Heart left ventricle (tissue), 16 donors: ENCODE measurements around the gene CCSER1. TPM values are rescaled to one million over a fixed set of nuclear protein-coding genes. Genes with fewer than 3 reads are reported as not detected.

Experiments
- ATAC-seq, 4 donors: fragments of 200-7000 bp; cut with Tn5 transposase; one replicate each; pipeline ENCODE4 v1.9.1; 2020 to 2022; ENCODE audit warnings: moderate library complexity in 4 of 4, mild to moderate bottlenecking in 3 of 4, moderate number of reproducible peaks in 1 of 4
- DNase-seq, 5 donors: peaks; one replicate each; pipeline ENCODE4 v3.0.0-alpha.2; 2020
- H3K27ac ChIP-seq, 12 donors: fragments of 200-600 bp; sonication (generic) in 4 of 12; one replicate each; pipeline versions ENCODE4 v1.5.0 to v1.8.0; 2016 to 2022; ENCODE audit warnings: mild to moderate bottlenecking in 2 of 12
- H3K27me3 ChIP-seq, 9 donors: fragments of 200-600 bp; sonication (generic) in 2 of 9; one replicate each; pipeline versions ENCODE4 v1.5.1 to v1.8.0; 2016 to 2022; ENCODE audit warnings: mild to moderate bottlenecking in 3 of 9
- H3K36me3 ChIP-seq, 9 donors: fragments of 200-600 bp; sonication (generic) in 2 of 9; one replicate each; pipeline versions ENCODE4 v1.5.0 to v1.8.0; 2018 to 2022; ENCODE audit warnings: mild to moderate bottlenecking in 2 of 9
- H3K4me1 ChIP-seq, 12 donors: fragments of 200-600 bp; sonication (generic) in 4 of 12; one replicate each; pipeline versions ENCODE4 v1.5.0 to v1.8.0; 2016 to 2022; ENCODE audit warnings: mild to moderate bottlenecking in 3 of 12
- H3K4me3 ChIP-seq, 12 donors: fragments of 200-600 bp; sonication (generic) in 4 of 12; one replicate each; pipeline versions ENCODE4 v1.5.0 to v1.8.0; 2017 to 2022; ENCODE audit warnings: mild to moderate bottlenecking in 9 of 12, moderate library complexity in 4 of 12
- H3K9me3 ChIP-seq, 12 donors: fragments of 200-600 bp; sonication (generic) in 4 of 12; one replicate each; pipeline versions ENCODE4 v1.5.0 to v1.8.0; 2016 to 2022; ENCODE audit warnings: mild to moderate bottlenecking in 1 of 12
- POLR2A ChIP-seq, 2 donors: fragments of 450-650 bp; IDR thresholded peaks; one replicate each; pipeline ENCODE4 v1.6.1; 2017; ENCODE audit warnings: antibody characterized with exemption in 2 of 2, mild to moderate bottlenecking in 2 of 2, moderate library complexity in 2 of 2
- WGBS, 4 donors: extraction: QIAGEN DNeasy Blood & Tissue Kit in 2 of 4; methylation state at CpG; one replicate each; pipeline versions ENCODE4 v1.1.5 to v1.1.7; 2013 to 2018; 5-methylcytosine and 5-hydroxymethylcytosine counted together
- intact Hi-C, 10 donors: fragments of 100-400 bp; cut with DNase I; formaldehyde crosslinking; loops; one replicate each; pipeline versions ENCODE4 v1.11.1 to v1.14.2; 2022
- polyA plus RNA-seq, 2 donors: library from polyadenylated mRNA; stranded (reverse); fragments of 200-250 nt; gene quantifications; one replicate each; pipeline ENCODE4 v1.2.3, GENCODE V29; 2013
- total RNA-seq, 9 donors: library from RNA; depleted of rRNA in 2 of 9; stranded (reverse); fragments of >200 nt in 2 of 9; fragmentation: NEBNext Ultra II Directional in 3 of 9; extraction: Animal tissue kit (Norgen Biotek cat#: 25700) in 3 of 9; gene quantifications; one replicate each; pipeline versions ENCODE4 v1.1.0 to v1.2.4, GENCODE V29; 2016 to 2023
- TF ChIP-seq, protein P1 (sequence below), 12 donors: fragments of 200-600 bp; sonication (generic) in 4 of 12; IDR thresholded peaks; one replicate each; pipeline versions ENCODE4 v1.5.0 to v1.8.0; 2018 to 2022; ENCODE audit warnings: antibody characterized with exemption in 12 of 12, mild to moderate bottlenecking in 5 of 12
- donor health status: ischemic (EF 13 %, LVEDD 7.1; RV severe dilation, severe dysfunction).
- donor health status: healthy with polysubstance abuse.
- donor health status: DM: no; HTN: yes; CAD: no.
- donor health status: DM: no; HTN: no; CAD: no.
- donor health status: ischemic (EF 25% LVEDD 6.9; RV normal size, moderate dysfunction).
- donor health status: ischemic (EF 25% LVEDD 5.7; RV mildly dilated, moderate dysfunction).
- donor health status: healthy.
- donor health status: DM: yes; HTN: yes; CAD: no.
- donor health status: ischemic (EF 35%, LVEDD 5.7; RV mildly dilated, moderate dysfunction).
- donor health status: nonischemic (EF 11% LVEDD 7.7; RV severe dilation, severe dysfunction).
- donor health status: DM: yes; HTN: yes; CAD: no.
- donor health status: PGD.
- donor health status: ischemic (EF 29% LVEDD 5.4; RV normal size, mild dysfunction).
- donor health status: nonischemic (EF 23%, LVEDD 6.1; RV moderate dilation, normal function).

CCSER1 gene
- total and polyA plus RNA-seq, 11 donors, result 2.5 to 15.8 (median 12.2) TPM

DNA sequence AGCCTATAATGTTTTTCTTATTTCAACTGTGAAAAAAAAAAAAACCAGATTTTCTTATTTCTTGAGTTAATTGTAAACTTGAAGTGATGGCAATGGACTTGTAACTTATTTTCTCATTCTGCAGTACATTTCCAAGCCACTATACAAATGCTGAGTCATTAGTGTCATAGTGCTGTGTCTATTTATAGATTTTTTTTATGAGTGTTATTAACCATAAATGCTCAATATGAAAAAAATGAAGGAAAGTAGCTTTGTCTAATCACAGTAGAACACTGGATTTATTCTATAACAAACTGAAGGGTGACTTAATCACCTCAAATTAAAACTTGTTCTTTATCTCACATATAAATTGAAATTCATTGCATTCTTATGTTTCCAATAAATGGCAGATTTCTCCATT, 718.6 kb downstream of the CCSER1 start:
- Histone ChIP-seq H3K27ac (no peak overlapping the region), H3K9me3 (no peaks in the 10 kb centered on the region), H3K27me3 (no peaks in the 10 kb centered on the region), H3K36me3 (no peaks in the 10 kb centered on the region), H3K4me3 (no peak overlapping the region), H3K4me1 (peaks cover 0 to 3% (median 0%) of the 10 kb centered on the region in 12 donors)
- no peak for DNase-seq
- intact Hi-C loops, result no loop called here
- TF ChIP-seq POLR2A (IDR thresholded peaks at IDR 0.05), result no peak
- TF ChIP-seq, protein P1, sequence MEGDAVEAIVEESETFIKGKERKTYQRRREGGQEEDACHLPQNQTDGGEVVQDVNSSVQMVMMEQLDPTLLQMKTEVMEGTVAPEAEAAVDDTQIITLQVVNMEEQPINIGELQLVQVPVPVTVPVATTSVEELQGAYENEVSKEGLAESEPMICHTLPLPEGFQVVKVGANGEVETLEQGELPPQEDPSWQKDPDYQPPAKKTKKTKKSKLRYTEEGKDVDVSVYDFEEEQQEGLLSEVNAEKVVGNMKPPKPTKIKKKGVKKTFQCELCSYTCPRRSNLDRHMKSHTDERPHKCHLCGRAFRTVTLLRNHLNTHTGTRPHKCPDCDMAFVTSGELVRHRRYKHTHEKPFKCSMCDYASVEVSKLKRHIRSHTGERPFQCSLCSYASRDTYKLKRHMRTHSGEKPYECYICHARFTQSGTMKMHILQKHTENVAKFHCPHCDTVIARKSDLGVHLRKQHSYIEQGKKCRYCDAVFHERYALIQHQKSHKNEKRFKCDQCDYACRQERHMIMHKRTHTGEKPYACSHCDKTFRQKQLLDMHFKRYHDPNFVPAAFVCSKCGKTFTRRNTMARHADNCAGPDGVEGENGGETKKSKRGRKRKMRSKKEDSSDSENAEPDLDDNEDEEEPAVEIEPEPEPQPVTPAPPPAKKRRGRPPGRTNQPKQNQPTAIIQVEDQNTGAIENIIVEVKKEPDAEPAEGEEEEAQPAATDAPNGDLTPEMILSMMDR (IDR thresholded peaks at IDR 0.05), result no peak
- no peak for ATAC-seq

- Histone ChIP-seq H3K27me3 (no peaks in the 10 kb centered on the region), H3K4me1 (no peaks in the 10 kb centered on the region), H3K36me3 (no peaks in the 10 kb centered on the region), H3K9me3 (no peaks in the 10 kb centered on the region), H3K4me3 (no peak overlapping the region), H3K27ac (no peak overlapping the region)
- DNase-seq, result peak in 1 of 5 donors; percentile 28
- no peak for TF ChIP-seq POLR2A (IDR thresholded peaks at IDR 0.05)
- TF ChIP-seq, protein P1 (IDR thresholded peaks at IDR 0.05), result no peak
- ATAC-seq, result peak in 1 of 4 donors; percentile 45
- intact Hi-C loops, result no loop called here
- WGBS, 4 donors, result 54 to 63% (median 59%) methylated on average over 4 of the region's 4 CpGs
These were observed 725.0 kb downstream of the CCSER1 start for GRCh38 chr4:90852237-90852636.

DNA sequence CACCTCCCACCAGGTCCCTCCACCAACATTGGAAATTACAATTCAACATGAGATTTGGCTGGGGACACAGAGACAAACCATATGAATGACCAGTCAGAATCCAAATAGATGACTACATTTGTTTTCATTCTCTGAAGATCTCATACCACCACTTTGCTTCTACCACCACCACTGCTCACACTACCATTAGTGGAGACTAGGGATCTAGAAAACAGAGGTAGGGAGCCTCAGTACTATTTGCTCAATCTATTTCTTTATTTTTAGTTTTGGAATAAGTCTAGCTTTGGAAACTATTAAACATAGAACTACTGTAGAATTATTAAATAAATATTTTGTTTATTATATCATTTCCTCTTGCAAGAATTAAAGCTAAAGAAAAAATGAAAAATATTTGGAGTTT, 727.9 kb downstream of the CCSER1 start:
- H3K4me3 ChIP-seq, result no peak overlapping the region
- ATAC-seq (no peak), DNase-seq (no peak)
- H3K9me3 ChIP-seq, result no peaks in the 10 kb centered on the region
- TF ChIP-seq, protein P1 (IDR thresholded peaks at IDR 0.05), result no peak
- TF ChIP-seq POLR2A (IDR thresholded peaks at IDR 0.05), result no peak
- no peaks in the 10 kb centered on the region for H3K4me1 ChIP-seq
- H3K27me3 ChIP-seq, result no peaks in the 10 kb centered on the region
- no peak overlapping the region for H3K27ac ChIP-seq
- intact Hi-C loops, result no loop called here
- no peaks in the 10 kb centered on the region for H3K36me3 ChIP-seq

DNA sequence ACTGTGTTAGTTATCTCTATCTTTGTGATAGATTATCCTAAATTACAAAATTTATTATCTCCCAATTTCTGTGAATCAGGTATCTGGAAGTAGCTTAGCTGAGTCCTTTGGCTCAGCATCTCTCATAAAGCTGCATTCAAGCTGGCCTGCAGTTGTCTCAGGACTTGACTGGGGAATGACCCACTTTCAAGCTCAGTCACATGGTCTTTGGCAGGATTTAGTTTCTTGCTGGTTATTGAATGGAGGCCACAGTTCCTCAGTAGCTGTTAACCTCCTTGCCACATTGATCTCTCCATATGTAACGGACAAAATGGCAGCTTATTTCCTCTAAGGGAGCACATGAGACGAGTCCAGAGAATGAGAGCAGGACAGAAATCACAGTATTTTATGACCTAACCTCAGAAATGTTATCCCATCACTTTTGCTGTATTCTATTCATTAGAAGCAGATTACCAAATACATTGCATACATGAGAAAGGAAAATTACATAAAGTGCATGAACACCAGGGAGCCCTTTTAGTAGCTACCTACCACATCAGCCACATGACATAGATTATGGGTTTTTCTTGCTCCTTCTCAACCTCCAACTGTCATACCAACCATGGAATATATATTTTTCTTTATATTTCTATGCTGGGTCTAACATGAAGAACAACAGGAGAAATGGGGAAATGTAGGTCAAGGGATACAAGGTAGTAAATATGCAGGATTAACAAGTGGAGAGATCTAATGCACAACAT, 730.1 kb downstream of the CCSER1 start:
- WGBS, 4 donors, result 66 to 91% (median 84%) methylated on average over 2 of the region's 2 CpGs
- TF ChIP-seq, protein P1 (IDR thresholded peaks at IDR 0.05), result no peak
- TF ChIP-seq POLR2A (IDR thresholded peaks at IDR 0.05), result no peak
- no peaks in the 10 kb centered on the region for H3K27me3 ChIP-seq

More for the DNA sequence above, 730.1 kb downstream of the CCSER1 start:
- no peak overlapping the region for H3K27ac ChIP-seq
- ATAC-seq, result no peak
- no peaks in the 10 kb centered on the region for H3K36me3 ChIP-seq
- H3K4me1 ChIP-seq, result no peaks in the 10 kb centered on the region
- H3K4me3 ChIP-seq, result no peak overlapping the region
- no peak for DNase-seq
- intact Hi-C loops, result no loop called here
- no peaks in the 10 kb centered on the region for H3K9me3 ChIP-seq
